NCI-H748 (cell line): ENCODE results near the gene GPR6.

Experiments used
- DNase-seq: peaks from one replicate; lab custom pipeline; 2025; ENCODE audit not compliant: unreplicated experiment; lab: John Stamatoyannopoulos, UW

Gene GPR6

GRCh38 chr6:109998159-109998785, 20.2 kb downstream of the GPR6 start:
- DNase-seq = no peak

GRCh38 chr6:109999740-110000139, 21.6 kb downstream of the GPR6 start:
- no peak for DNase-seq

GRCh38 chr6:110002676-110003075, 24.6 kb downstream of the GPR6 start:
- no peak for DNase-seq

- no peak for DNase-seq
Observed at GRCh38 chr6:110013386-110013785, 35.3 kb downstream of the GPR6 start.

- no peak for DNase-seq
Observed at GRCh38 chr6:110015206-110015605, 37.1 kb downstream of the GPR6 start.

GRCh38 chr6:110017306-110017705, 39.2 kb downstream of the GPR6 start:
- DNase-seq = no peak

- no peak for DNase-seq
Observed at GRCh38 chr6:110017946-110018345, 39.8 kb downstream of the GPR6 start.

GRCh38 chr6:110018486-110018885, 40.4 kb downstream of the GPR6 start:
- DNase-seq = no peak

GRCh38 chr6:110020888-110021287, 42.8 kb downstream of the GPR6 start:
- no peak for DNase-seq

GRCh38 chr6:110029144-110029543, 51.0 kb downstream of the GPR6 start:
- DNase-seq = no peak
